ENCODE results near the gene NOTCH3.

DNA sequence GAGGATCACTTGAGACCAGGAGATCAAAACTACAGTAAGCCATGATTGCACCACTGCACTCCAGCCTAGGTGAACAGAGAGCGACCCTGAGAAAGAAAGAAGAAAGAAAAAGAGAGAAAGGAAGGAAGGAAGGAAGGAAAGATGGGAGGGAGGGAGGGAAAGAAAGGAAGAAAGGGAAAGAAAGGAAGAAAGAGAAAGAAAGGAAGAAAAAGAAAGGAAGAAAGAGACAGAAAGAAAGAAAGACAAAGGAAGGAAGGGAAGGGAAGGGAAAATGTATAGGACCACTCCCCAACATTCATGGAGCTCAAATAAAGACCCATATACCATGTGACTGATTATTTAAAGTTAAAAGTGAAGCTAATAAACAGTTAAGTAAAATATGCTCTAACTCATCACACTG, 53.7 kb downstream of the NOTCH3 start:
- TF ChIP-seq, protein P1, sequence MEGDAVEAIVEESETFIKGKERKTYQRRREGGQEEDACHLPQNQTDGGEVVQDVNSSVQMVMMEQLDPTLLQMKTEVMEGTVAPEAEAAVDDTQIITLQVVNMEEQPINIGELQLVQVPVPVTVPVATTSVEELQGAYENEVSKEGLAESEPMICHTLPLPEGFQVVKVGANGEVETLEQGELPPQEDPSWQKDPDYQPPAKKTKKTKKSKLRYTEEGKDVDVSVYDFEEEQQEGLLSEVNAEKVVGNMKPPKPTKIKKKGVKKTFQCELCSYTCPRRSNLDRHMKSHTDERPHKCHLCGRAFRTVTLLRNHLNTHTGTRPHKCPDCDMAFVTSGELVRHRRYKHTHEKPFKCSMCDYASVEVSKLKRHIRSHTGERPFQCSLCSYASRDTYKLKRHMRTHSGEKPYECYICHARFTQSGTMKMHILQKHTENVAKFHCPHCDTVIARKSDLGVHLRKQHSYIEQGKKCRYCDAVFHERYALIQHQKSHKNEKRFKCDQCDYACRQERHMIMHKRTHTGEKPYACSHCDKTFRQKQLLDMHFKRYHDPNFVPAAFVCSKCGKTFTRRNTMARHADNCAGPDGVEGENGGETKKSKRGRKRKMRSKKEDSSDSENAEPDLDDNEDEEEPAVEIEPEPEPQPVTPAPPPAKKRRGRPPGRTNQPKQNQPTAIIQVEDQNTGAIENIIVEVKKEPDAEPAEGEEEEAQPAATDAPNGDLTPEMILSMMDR (IDR thresholded peaks at IDR 0.05; ENCODE audit: low read depth, low read length, poor library complexity, severe bottlenecking), result no peak
- TF ChIP-seq EZH2phosphoT487 (IDR thresholded peaks at IDR 0.05; ENCODE audit: borderline replicate concordance, low read length), result no peak
